Activated naive CD8-positive, alpha-beta T cell (primary cell): ENCODE data around the gene ABCC1.

Experiments used
- H3K27ac Mint-ChIP-seq: one replicate; pipeline ENCODE4 v1.8.0; 2021; ENCODE audit warnings: mixed read lengths
- H3K27me3 Mint-ChIP-seq: one replicate; pipeline ENCODE4 v1.8.0; 2021; ENCODE audit warnings: mixed read lengths
- H3K36me3 Mint-ChIP-seq: one replicate; pipeline ENCODE4 v1.8.0; 2021; ENCODE audit warnings: mixed read lengths
- H3K4me1 Mint-ChIP-seq: one replicate; pipeline ENCODE4 v1.8.0; 2021; ENCODE audit warnings: low read depth, mixed read lengths
- H3K4me3 Mint-ChIP-seq: one replicate; pipeline ENCODE4 v1.8.0; 2021; ENCODE audit warnings: mild to moderate bottlenecking, mixed read lengths
- H3K9me3 Mint-ChIP-seq: one replicate; pipeline ENCODE4 v1.8.0; 2021; ENCODE audit warnings: low read depth, mixed read lengths

Gene ABCC1

DNA sequence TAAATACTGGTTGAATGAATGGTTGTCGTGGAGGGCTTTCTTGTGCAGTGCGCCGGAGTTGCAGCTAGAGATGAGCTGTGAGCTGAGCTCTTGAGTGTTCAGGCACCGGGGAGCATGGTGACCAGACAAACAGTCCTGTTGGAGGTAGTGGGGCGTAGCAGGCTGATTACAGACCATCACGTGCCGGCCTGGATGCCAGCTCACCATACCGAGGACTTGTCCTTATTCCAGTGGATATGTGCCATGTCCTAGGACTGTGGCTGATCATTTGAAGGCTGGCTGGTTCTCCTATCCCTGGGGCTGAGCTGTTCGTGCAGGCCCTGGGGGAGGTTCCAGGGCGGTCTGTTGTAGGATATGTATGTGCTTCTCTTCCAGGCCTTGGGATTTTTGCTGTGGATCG is 60.0 kb downstream of the ABCC1 start:
- no peak overlapping the region for H3K27ac Mint-ChIP-seq

DNA sequence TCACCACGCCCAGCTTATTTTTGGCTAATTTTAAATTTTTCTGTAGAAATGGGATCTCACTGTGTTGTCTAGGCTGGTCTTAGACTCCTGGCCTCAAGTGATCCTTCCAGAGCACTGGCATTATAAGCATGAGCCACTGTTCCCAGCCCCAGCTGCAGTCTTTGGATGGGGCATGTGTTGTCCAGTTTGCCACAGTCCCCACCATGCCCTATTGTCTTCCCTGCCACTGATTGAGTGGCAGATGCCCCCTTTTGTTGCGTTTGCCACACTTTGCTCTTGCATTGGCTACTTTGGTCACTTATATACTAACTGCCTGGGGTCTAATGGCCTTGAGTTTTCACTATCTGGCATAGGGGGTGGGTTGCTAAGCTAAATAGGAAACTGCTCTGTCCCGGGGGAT is 60.8 kb downstream of the ABCC1 start:
- H3K4me3 Mint-ChIP-seq: no peak overlapping the region
- no peaks in the 10 kb centered on the region for H3K27me3 Mint-ChIP-seq
- H3K4me1 Mint-ChIP-seq: peaks cover 20% of the 10 kb centered on the region
- H3K27ac Mint-ChIP-seq: no peak overlapping the region
- no peaks in the 10 kb centered on the region for H3K9me3 Mint-ChIP-seq
- peaks cover 4% of the 10 kb centered on the region for H3K36me3 Mint-ChIP-seq

More for the DNA sequence above, 60.0 kb downstream of the ABCC1 start:
- Mint-ChIP-seq H3K36me3 (peaks cover 4% of the 10 kb centered on the region), H3K9me3 (no peaks in the 10 kb centered on the region), H3K4me3 (no peak overlapping the region), H3K4me1 (peaks cover 20% of the 10 kb centered on the region), H3K27me3 (no peaks in the 10 kb centered on the region)

DNA sequence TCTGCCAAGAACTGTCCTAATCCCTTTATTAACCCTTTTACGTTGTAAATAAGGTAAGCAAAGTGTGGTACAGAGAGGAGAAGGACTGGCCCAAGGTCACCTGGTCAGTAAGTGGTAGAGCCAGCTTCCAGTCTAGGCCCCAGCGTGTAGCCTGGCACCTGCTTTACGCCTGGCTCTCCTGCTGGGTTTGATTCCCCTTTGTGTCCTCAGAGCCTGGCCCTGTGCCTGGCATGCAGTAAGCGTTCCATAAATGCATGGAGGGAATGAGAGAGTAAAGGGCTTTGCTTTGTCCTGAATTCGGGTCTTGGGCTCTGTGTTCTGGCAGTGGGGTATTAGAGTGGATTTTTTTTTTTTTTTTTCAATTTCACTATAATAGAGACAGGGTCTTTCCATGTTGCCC is 62.7 kb downstream of the ABCC1 start:
- H3K27me3 Mint-ChIP-seq: no peaks in the 10 kb centered on the region
- no peak overlapping the region for H3K4me3 Mint-ChIP-seq
- peaks cover 8% of the 10 kb centered on the region for H3K4me1 Mint-ChIP-seq
- H3K36me3 Mint-ChIP-seq: peaks cover 4% of the 10 kb centered on the region
- H3K9me3 Mint-ChIP-seq: no peaks in the 10 kb centered on the region
- no peak overlapping the region for H3K27ac Mint-ChIP-seq

DNA sequence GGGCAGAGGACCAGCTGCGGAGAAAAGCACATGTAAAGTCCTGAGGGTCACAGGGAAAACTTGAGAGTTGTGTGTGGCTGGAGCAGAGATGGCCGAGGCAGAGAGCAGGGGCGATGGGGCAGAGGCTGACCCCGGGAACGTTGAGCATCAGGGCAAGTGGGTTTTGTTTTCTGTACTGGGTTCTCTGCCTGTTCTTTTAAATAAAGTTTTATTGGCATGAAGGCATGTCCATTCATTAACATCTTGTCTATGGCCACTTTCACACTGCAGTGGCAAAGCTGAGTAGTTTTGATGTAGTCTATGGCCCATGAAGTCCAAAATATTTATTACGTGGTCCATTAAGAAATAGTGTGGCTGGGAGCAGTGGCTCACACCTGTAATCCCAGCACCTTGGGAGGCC is 64.4 kb downstream of the ABCC1 start:
- Mint-ChIP-seq H3K27me3 (no peaks in the 10 kb centered on the region), H3K4me1 (peaks cover 3% of the 10 kb centered on the region), H3K36me3 (peaks cover 3% of the 10 kb centered on the region), H3K9me3 (no peaks in the 10 kb centered on the region), H3K27ac (peak overlapping the region; percentile 50), H3K4me3 (no peak overlapping the region)

DNA sequence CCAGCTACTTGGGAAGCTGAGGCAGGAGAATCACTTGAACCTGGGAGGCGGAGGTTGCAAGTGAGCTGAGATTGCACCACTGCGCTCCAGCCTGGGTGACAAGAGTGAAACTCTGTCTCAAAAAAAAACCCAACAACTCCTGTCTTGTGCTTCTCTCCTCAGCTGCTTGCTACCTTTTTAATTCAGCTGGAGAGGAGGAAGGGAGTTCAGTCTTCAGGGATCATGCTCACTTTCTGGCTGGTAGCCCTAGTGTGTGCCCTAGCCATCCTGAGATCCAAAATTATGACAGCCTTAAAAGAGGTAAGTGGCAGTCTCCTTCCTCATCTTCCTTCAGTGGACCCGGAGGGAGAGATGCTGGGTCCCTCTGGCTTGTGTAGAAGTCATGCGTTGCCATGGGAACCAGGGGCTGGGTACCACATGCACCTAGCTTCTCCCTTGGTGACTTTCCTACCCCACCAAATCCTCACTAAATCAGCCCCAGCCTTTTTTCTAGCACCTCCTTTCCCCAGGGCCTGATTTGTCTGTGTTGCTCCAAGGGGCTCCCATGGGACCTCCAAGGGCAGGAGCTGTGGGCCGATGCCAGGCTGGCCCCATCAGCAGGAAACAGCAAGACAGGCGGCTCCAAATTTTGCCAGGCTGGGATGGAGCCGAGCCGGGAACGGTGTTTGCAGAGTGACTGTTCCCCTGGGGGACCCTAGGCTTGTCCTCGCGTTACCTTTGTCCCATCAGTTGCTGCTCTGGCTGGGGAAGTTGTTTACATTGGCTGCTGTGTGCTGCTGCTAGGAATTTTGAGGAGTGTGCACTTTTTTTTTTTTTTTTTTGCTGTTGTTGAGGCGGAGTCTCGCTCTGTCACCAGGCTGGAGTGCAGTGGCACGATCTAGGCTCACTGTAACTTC is 65.2 kb downstream of the ABCC1 start:
- Mint-ChIP-seq H3K9me3 (no peaks in the 10 kb centered on the region), H3K36me3 (peaks cover 3% of the 10 kb centered on the region), H3K27me3 (no peaks in the 10 kb centered on the region), H3K27ac (no peak overlapping the region), H3K4me1 (peaks cover 3% of the 10 kb centered on the region), H3K4me3 (no peak overlapping the region)

DNA sequence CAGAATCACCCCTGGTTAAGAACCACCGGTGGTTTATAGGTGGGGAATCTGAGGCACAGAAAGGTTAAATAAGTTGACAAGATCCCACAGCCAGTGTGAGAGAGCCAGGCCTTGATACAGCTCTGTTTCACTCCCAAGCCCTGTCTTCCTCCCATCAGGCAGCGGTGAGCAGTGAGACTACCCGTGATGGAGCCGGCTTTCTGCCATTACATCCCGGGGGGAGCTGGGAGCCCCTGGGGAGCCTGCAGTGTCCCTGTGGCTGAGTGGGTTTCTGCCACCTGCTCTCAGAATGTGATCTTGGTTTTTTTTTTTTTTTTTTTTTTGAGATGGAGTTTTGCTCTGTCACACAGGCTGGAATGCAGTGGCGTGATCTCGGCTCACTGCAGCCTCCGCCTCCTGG is 66.4 kb downstream of the ABCC1 start:
- Mint-ChIP-seq H3K36me3 (peaks cover 7% of the 10 kb centered on the region), H3K4me3 (no peak overlapping the region), H3K4me1 (peaks cover 3% of the 10 kb centered on the region), H3K27ac (no peak overlapping the region), H3K27me3 (no peaks in the 10 kb centered on the region), H3K9me3 (no peaks in the 10 kb centered on the region)

DNA sequence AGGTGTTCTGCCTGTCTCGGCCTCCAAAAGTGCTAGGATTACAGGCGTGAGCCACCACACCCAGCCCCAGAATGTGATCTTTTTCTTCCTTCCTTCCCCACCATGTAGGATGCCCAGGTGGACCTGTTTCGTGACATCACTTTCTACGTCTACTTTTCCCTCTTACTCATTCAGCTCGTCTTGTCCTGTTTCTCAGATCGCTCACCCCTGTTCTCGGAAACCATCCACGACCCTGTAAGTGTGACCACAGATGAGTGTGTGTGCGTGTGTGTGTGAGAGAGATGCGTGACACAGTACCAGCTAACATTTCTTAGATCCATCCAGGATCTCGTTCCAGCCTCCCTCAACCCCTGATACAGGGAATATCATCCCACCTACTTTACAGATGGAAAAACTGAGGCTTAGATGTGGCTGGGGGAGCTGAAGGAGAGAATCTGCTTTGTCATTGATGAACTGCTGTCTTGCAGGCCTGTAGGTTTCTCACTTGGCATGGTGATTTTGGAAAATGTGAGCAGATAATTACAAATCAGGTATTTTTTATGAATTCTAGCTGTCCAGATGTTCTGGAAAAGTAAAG is 67.1 kb downstream of the ABCC1 start:
- Mint-ChIP-seq H3K27ac (no peak overlapping the region), H3K4me1 (peaks cover 3% of the 10 kb centered on the region), H3K4me3 (no peak overlapping the region), H3K27me3 (no peaks in the 10 kb centered on the region), H3K36me3 (peaks cover 7% of the 10 kb centered on the region), H3K9me3 (no peaks in the 10 kb centered on the region)

DNA sequence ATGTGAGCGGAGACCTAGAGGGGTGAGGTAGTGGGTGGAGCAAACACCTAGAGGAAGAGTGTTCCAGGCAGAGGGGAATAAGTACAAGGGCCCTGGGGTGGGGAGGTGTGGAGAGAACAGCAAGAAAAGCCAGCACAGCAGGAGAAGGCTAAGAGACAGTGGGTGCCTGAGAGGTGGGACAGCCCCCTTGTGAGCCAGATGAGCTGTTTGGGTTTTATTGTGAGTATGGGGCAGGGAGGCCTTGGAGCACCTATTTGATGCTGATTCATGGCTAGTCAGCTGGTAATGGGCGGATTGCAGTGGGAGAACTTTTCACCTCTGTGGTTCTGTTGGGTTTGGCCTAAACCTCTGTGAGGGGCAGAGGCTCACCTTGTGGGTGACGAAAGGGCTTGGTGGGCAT is 68.4 kb downstream of the ABCC1 start:
- H3K4me1 Mint-ChIP-seq: peaks cover 3% of the 10 kb centered on the region
- H3K27ac Mint-ChIP-seq: no peak overlapping the region
- H3K4me3 Mint-ChIP-seq: no peak overlapping the region
- H3K36me3 Mint-ChIP-seq: peaks cover 7% of the 10 kb centered on the region
- no peaks in the 10 kb centered on the region for H3K27me3 Mint-ChIP-seq
- H3K9me3 Mint-ChIP-seq: no peaks in the 10 kb centered on the region

DNA sequence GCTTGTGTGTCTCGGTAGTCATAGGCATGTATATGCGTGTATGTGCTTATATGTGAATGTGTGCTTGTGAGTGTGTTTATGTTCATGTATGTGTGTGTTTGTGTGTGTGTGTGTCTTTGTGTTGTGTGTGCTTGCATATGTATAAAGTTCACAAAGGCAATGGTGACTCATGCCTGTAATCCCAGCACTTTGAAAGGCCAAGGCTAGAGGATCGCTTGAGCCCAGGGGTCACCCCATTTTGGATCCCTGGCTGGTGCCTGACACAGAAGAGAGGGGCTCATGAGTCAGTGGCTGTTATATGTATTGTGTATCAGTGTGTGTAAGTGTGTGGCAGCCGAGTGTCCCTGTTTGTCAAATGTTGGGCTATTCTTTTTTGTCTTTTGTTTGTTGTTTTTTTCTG is 69.3 kb downstream of the ABCC1 start:
- H3K9me3 Mint-ChIP-seq: no peaks in the 10 kb centered on the region
- H3K4me1 Mint-ChIP-seq: peaks cover 3% of the 10 kb centered on the region
- no peak overlapping the region for H3K4me3 Mint-ChIP-seq
- peaks cover 9% of the 10 kb centered on the region for H3K36me3 Mint-ChIP-seq
- H3K27ac Mint-ChIP-seq: no peak overlapping the region
- H3K27me3 Mint-ChIP-seq: no peaks in the 10 kb centered on the region

DNA sequence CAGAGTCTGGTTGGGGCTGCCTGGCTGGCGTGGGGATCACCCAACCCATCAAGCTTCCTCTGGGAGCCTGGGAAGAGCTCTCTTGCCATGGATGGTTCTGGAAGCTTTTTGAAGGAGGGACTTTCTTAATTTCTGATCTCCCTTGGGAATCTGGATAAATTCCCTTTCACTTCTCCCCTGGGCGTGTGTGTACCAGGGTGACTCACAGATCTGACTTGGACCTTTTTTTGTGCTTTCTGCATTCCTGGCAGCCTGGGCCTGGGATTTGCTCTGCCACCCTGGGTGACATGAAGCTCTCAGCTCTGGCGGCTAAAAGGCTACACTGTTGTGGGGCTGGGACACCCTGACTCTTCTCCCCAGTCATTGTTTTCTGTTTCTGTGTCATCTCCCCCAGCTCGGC is 70.1 kb downstream of the ABCC1 start:
- no peak overlapping the region for H3K4me3 Mint-ChIP-seq
- peaks cover 10% of the 10 kb centered on the region for H3K4me1 Mint-ChIP-seq
- H3K36me3 Mint-ChIP-seq: peaks cover 9% of the 10 kb centered on the region
- H3K27me3 Mint-ChIP-seq: no peaks in the 10 kb centered on the region
- H3K9me3 Mint-ChIP-seq: no peaks in the 10 kb centered on the region
- no peak overlapping the region for H3K27ac Mint-ChIP-seq

DNA sequence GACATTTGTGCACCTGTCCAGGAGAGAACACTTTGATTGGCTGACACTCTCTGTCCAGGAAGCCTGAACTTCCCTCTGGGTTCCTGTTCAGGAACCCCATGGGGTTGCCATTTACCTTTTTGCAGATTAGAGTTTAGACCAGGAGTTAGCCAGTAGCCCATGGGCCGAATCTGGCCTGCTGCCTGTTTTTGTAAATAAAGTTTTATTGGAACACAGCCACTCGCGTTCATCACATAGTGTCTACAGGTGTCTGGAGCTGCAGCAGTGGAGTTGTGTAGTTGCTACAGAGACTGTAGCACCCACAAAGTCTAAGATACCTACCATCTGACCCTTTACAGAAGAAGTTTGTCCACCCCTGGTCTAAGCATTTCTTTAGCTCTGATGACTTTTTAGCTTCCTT is 70.9 kb downstream of the ABCC1 start:
- Mint-ChIP-seq H3K27me3 (no peaks in the 10 kb centered on the region), H3K4me1 (peaks cover 18% of the 10 kb centered on the region), H3K27ac (no peak overlapping the region), H3K9me3 (no peaks in the 10 kb centered on the region), H3K4me3 (no peak overlapping the region), H3K36me3 (peaks cover 9% of the 10 kb centered on the region)

DNA sequence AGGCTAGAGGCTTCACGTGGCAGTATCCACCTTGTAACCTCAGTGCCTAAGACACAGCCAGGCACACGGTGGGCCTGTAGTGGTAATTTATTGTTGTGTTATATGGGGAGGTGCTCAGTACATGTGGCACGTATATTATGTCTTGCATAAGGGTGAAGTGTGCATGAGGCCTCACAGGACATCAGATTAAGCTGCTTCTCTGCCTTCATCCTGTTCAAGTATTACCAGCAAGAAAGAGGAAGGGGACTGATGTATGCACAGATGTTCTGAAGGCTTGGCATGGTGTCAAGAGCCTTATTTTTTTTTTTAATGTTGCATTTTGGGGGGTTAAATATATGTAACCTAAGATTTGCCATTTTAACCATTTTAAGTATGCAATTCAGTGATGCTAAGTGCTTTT is 71.6 kb downstream of the ABCC1 start:
- Mint-ChIP-seq H3K27ac (no peak overlapping the region), H3K4me1 (peaks cover 25% of the 10 kb centered on the region), H3K36me3 (peaks cover 9% of the 10 kb centered on the region), H3K4me3 (no peak overlapping the region), H3K27me3 (no peaks in the 10 kb centered on the region), H3K9me3 (no peaks in the 10 kb centered on the region)

DNA sequence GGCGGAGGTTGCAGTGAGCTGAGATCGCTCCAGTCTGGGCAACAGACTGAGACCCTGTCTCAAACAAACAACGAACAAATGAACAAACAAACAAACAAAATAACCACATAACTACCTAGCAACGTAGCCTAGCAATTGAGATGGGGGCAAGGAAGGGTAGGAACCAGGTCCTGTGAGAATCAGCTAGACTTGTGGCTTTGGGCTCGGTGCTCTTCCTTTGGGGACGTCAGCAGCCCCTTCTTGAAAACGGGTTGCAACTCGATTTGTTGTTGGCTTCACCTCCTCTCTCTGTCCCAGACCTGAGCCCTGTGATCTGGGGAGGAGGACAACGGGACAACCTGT is 72.2 kb downstream of the ABCC1 start:
- no peak overlapping the region for H3K27ac Mint-ChIP-seq
- H3K36me3 Mint-ChIP-seq: peaks cover 9% of the 10 kb centered on the region
- no peaks in the 10 kb centered on the region for H3K27me3 Mint-ChIP-seq
- H3K4me3 Mint-ChIP-seq: no peak overlapping the region
- no peaks in the 10 kb centered on the region for H3K9me3 Mint-ChIP-seq
- peaks cover 28% of the 10 kb centered on the region for H3K4me1 Mint-ChIP-seq

DNA sequence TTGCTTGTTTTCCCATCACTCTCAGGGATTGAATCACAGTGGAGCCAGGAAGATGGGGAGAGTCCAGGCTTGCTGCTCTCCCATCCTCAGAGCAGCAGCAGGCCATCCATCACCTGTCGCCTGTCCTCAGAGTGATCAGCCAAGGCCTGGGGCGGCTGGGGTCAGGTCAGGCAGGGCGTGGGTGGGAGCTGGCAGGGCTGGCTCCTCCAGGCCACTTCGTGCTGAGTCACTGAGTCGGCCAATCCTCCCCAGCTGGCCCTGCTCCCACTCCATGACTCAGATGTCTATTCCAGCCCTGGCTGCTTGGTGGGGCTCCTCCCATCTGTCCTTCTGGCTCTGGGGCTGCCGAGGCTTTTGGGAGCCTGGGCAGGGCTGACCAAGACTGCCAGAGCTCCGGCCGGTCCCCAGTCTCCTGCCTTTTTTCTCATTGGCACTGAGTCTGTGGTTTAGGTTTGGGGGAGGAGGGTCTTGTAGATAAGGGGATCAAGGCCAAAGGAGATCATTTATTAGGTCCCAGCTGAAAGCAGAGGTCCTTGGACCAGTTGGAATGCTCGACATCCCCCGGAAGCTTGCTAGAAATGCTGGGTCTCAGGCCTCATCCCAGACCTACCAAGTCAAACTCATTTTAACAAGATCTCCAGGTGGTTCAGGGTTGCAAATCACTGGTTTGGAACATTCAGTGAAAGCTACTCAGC is 72.7 kb downstream of the ABCC1 start:
- Mint-ChIP-seq H3K4me1 (peaks cover 28% of the 10 kb centered on the region), H3K27ac (no peak overlapping the region), H3K27me3 (no peaks in the 10 kb centered on the region), H3K36me3 (peaks cover 9% of the 10 kb centered on the region), H3K4me3 (no peak overlapping the region), H3K9me3 (no peaks in the 10 kb centered on the region)

DNA sequence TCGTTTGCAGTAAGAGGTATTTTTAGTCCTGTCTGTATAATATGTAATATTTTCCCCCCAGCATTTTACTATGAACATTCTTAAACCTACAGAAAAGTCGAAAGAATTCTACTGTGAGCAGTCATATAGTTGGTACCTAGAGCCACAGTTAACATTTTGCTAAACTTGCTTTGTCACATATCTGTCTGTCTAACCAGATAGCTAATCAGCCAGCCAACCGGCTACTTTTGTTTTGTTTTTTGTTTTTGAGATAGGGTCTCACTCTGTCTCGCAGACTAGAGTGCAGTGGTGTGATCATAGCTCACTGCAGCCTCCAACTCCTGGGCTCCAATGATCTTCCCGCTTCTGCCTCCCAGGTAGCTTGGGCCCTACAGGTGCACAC is 73.3 kb downstream of the ABCC1 start:
- peaks cover 9% of the 10 kb centered on the region for H3K36me3 Mint-ChIP-seq
- no peaks in the 10 kb centered on the region for H3K27me3 Mint-ChIP-seq
- no peak overlapping the region for H3K27ac Mint-ChIP-seq
- H3K9me3 Mint-ChIP-seq: no peaks in the 10 kb centered on the region
- H3K4me3 Mint-ChIP-seq: no peak overlapping the region
- H3K4me1 Mint-ChIP-seq: peaks cover 28% of the 10 kb centered on the region
